Globus pallidus (tissue), 1 donor: ENCODE results near the gene POT1.
"Not testable (repeated sequence)": the region's sequence is repeated elsewhere in the genome, so short reads cannot be mapped to it uniquely, and the experiment has no call there.

Source experiments
- DNase-seq: peaks from one replicate; pipeline ENCODE4 v3.0.0-alpha.2; 2015; ENCODE audit warnings: low spot score

The POT1 gene

GRCh38 chr7:124929467-124930172 lies at the start of gene POT1:
POT1 (minus strand) TSS chr7:124929825; CDS start chr7:124897173, 32,652 bp downstream.
- peak; percentile 100 for DNase-seq

- DNase-seq, result not testable (repeated sequence)
These were observed 45.5 kb upstream of the POT1 start for GRCh38 chr7:124975131-124975530.

GRCh38 chr7:124965553-124965952 lies 35.9 kb upstream of the POT1 start:
- no peak for DNase-seq

- DNase-seq, result no peak
These were observed 30.1 kb upstream of the POT1 start for GRCh38 chr7:124959676-124960075.

DNA sequence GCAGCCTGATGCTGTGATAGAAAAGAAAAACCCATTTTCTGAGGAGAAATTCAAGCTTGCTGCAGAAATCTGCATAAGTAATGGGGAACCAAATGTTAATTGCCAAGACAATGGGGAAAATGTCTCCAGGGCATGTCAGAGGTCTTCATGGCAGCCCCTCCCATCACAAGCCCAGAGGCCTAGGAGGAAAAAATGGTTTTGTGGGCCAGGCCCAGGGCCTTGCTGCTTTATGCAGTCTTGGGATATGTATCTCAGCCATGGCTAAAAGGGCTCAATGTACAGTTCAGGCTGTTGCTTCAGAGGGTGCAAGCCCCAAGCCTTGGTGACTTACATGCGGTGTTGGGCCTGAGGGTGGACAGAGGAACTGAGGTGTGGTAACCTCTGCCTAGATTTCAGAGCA lies 28.3 kb upstream of the POT1 start:
- not testable (repeated sequence) for DNase-seq

DNA sequence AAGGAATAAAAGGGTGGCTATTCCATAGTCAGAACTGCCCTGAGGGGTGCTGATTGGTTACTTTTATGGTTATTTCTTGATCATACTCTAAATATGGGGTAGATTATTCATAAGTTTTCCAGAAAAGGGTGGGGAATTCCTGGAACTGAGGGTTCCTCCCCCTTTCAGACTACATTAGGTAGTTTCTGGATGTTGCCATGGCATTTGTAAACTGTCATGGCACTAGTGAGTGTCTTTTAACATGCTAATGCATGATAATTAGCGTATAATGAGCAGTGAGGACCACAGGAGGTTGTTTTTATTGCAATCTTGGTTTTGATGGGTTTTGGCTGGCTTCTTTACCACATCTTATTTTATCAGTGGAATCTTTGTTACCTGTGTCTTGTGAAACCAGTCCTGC lies 26.5 kb upstream of the POT1 start:
- no peak for DNase-seq

GRCh38 chr7:124954790-124955189 lies 25.2 kb upstream of the POT1 start:
- DNase-seq, result no peak

GRCh38 chr7:124945680-124946079 lies 16.1 kb upstream of the POT1 start:
- no peak for DNase-seq

DNA sequence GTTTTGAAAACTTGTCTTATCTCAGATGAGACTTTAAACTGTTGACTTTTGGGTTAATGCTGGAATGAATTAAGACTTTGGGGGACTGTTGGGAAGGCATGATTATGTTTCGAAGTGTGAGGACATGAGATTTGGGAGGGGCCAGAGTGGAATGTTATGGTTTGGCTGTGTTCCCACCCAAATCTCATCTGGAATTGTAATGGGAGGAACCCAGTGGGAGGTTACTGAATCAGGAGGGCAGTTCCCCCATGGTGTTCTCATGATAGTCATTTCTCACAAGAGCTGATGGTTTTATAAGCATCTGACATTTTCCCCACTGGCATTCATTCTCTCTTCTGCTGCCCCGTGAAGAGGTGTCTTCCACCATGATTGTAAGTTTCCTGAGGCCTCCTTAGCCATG lies 13.8 kb upstream of the POT1 start:
- DNase-seq, result no peak

DNA sequence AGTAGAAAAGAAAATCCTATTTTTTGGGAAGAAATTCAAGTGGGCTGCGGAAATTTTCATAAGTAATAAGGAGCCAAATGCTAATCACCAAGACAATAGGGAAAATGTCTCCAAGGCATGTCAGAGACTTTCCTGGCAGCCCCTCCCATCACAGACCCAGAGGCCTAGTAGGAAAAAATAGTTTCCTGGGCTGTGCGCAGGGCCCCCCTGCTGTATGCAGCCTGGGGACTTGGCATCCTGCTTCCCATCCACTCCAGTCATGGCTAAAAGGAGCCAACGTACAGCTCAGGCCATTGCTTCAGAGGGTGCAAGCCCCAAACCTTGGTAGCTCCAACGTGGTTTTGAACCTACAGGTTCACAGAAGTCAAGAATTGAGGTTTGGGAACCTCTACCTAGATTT lies 12.8 kb upstream of the POT1 start:
- no peak for DNase-seq

GRCh38 chr7:124940306-124940705 lies 10.7 kb upstream of the POT1 start:
- no peak for DNase-seq

- DNase-seq, result no peak
These were observed 8.5 kb upstream of the POT1 start for GRCh38 chr7:124938128-124938527.

DNA sequence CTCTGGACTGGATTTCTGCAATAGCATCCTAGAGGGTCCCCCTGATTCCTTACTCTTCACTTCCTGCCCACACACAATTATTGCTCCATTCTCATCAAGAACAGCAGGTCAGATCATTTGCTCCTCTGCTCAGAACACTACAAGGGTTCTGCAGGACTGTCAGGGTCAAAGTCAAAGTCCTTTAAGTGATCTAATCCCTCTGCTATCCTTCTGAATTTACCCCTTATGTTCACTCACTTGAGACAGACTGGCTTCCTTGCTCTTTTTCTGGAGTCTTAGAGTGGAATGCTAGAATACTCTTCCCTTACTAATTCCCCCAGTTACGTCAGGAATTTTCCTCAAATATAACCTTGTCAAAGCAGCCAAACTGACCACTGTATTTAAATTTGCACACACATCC lies 7.5 kb upstream of the POT1 start:
- no peak for DNase-seq

GRCh38 chr7:124934841-124935240 lies 5.2 kb upstream of the POT1 start:
- no peak for DNase-seq

DNA sequence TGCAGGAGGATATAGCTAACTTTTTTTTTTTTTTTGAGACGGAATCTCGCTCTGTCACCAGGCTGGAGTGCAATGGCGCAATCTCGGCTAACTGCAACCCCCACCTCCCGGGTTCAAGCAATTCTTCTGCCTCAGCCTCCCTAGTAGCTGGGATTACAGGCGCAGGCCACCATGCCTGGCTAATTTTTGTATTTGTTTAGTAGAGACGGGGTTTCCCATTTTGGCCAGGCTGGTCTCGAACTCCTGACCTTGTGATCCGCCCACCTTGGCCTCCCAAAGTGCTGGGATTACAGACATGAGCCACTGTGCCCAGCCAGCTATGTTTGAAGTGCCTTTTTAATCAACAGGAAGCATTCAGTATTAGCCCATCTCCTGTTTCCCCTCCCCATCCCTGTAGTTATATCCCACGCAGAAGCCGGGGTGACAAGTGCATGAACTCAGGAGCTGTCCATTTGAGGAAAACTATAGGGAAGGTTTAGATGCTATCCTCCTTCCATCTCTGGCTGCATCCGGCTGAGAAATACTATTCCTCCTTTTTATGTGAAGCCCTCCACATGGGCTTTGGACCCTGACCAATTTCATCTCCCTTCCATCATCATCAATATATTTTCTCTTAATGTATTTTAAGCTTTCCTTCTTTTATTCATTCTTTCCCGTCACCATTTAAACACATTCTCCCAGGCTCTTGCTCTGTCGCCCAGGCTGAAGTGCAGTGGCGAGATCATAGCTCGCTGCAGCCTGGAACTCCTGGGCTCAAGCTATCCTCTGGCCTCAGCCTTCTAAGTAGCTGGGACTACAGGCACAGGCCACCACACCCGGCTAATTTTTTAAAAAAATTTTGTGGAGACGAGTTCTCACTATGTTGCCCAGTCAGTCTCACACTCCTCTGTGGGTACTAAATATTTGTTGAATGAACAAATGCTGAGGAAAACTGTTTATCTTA lies 1.3 kb upstream of the POT1 start:
- no peak for DNase-seq

GRCh38 chr7:124930173-124930623 lies 573 bp upstream of the POT1 start:
- no peak for DNase-seq

GRCh38 chr7:124924906-124925305 lies 4.7 kb downstream of the POT1 start:
- DNase-seq, result no peak

DNA sequence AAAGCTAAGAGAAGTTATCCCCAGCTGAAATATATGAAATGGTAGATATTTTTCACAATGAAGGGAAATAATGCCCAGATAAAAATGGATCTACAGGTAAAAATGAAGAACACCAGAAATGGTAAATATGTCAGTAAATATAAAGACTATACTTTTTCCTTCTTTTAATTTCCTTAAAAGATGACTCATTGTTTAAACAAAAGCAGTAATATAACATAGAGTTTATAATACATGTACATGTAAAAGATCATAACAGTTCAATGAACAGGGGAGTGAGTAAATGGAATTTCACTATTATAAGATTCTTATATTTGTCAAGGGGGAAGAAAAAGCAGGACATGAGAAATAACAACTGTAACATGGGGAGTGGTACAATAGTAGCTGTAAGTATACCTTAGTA lies 7.4 kb downstream of the POT1 start:
- DNase-seq, result no peak

- no peak for DNase-seq
These were observed 9.8 kb downstream of the POT1 start for GRCh38 chr7:124919841-124920240.

GRCh38 chr7:124918662-124919061 lies 11.0 kb downstream of the POT1 start:
- DNase-seq, result no peak

GRCh38 chr7:124915242-124915641 lies 14.4 kb downstream of the POT1 start:
- no peak for DNase-seq

- DNase-seq, result no peak
These were observed 15.3 kb downstream of the POT1 start for GRCh38 chr7:124914298-124914697.

DNA sequence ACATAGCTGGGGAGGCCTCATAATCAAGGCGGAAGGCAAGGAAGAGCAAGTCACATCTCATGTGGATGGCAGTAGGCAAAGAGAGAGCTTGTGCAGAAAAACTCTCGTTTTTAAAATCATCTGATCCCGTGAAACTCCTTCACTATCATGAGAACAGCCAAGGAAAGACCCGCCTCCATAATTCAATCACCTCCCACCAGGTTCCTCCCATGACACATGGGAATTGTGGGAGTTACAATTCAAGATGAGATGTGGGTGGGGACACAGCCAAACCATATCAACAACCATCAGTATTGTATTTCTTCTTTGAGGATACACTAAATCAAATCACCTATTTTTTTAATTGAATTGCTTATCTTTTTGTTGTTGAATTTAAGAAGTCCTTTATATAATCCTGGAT lies 16.7 kb downstream of the POT1 start:
- DNase-seq, result no peak
